Stimulated activated CD4-positive, alpha-beta T cell treated with anti-CD3 and anti-CD28 coated beads, Interleukin-4, amount 100 ng/mL, for 24 hours (primary cell): ENCODE results near the gene EDC4.
"Not testable (repeated sequence)": the region's sequence is repeated elsewhere in the genome, so short reads cannot be mapped to it uniquely, and the experiment has no call there.

Experiments used
- DNase-seq: peaks from one replicate; pipeline ENCODE4 v3.0.0-alpha.2; 2020

The EDC4 gene

DNA sequence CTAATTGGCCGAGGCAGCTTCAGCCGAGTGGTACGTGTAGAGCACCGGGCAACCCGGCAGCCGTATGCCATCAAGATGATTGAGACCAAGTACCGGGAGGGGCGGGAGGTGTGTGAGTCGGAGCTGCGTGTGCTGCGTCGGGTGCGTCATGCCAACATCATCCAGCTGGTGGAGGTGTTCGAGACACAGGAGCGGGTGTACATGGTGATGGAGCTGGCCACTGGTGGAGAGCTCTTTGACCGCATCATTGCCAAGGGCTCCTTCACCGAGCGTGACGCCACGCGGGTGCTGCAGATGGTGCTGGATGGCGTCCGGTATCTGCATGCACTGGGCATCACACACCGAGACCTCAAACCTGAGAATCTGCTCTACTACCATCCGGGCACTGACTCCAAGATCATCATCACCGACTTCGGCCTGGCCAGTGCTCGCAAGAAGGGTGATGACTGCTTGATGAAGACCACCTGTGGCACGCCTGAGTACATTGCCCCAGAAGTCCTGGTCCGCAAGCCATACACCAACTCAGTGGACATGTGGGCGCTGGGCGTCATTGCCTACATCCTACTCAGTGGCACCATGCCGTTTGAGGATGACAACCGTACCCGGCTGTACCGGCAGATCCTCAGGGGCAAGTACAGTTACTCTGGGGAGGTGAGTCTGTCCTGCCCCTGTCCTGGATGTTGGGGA, 36.3 kb downstream of the EDC4 start:
- no peak for DNase-seq

DNA sequence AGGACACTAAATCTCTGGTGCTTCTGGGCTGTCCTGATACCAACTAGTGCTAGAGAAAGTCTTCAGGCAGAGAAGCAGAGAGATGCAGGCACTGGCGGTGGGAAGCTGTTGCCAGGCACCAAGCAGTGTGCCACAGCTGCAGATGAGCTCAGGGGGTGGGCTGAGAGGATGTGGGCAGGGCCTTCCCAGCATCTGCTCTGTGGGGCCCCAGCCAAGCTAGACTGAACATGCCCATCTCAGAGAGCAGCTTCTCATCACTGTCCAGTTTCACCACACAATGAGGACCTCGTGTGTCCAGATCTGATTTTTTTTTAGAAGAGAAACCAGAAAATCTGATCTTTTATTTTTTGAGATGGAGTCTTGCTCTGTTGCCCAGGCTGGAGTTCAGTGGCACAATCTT, 37.3 kb downstream of the EDC4 start:
- DNase-seq: no peak

DNA sequence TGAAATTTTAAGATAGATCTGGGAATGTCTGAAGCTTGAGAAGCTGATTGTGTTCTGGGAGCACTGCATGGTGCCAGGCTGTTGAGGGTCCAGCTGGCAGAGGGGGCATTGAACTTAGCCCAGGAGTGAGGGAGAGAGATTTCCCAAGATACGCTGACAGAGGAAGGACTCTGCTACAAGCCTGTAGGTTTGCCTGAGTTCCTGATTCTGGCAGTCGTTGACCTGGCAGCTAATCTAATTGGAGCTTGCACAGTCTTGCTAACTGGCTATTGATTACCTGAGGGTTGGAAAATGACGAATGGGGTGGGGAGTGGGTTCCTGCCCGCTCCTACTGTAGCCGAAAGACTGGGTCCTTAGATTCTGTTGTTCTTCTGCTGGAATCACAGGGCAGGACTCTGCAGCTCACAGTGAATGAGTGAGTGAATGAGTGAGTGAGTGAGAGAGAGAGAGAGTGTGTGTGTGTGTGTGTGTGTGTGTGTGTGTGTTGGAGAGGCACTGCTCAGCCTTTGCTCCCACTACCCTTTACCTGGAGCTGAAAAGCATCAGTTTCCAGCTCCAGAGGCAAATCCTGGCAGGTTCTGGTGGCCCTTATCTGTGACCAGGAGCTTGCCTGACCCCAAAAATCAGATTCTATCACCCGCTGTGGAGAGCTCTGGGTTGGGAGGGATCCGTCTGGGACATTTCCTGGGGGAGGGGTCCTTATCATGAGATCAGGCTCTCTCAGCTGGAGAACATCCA, 42.1 kb downstream of the EDC4 start:
- no peak for DNase-seq

GRCh38 chr16:67915496-67915769, 42.6 kb downstream of the EDC4 start:
- DNase-seq: not testable (repeated sequence)

DNA sequence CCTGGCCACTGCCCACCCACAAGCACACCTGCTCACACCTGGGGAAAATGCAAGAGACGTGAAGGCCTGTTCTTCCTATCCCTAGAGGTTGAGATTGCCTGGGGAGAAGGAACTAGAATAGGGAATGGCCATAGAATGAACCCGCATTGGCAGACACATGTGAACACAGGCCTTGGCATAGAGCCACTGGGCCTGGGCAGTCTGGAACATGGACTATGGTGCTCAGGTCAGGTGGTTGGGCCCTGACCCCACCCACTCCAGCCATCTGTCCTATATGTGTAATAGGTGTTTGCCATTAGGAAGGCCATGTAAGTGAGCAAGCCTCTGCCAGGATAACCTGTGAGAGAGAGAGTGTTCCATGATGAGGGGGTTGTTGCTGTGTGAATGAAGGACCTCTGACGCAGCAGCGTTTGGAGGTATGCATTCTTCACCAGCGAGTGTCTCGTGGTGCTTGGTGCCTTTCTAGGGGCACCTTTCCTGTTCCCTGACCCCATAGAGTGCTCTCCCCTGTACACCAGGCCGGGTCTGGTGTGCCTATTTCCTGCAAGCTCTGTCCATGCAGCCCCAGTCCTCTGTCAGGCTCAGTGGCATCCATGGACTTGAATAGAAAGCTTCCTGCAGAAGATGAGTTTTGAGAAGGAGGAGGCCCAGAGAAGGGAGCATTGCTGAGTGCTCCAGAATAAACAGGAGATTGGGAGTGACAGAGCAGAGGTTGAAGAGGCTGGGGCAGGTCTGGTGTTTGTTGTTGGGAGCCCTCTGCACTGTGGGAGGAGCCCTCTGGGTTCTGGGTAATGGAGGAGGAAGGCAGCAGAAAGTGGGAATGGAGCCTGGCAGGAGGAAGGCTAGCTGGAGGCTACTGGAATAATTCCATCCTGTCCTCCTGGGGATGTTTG, 43.2 kb downstream of the EDC4 start:
- DNase-seq: no peak

- no peak for DNase-seq
These were observed 44.4 kb downstream of the EDC4 start for GRCh38 chr16:67917140-67917851.

DNA sequence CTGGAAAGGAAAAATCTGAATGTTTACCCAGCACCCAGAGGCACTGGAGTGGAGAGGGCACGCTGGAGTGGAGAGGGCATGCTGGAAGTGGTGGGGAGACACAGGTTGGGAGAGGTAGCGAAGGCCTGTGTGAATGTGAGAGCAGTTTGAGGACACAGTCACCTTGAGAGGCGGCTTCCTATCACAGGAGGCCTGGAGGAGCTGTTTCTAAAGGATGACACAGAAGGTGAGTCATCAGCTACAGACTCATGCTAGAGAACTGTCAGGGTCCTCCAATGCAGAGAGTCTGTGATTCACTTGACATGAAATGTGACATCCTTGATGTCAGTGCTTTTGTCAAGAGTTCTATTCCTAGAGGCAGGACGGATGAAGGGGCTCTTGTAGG, 45.0 kb downstream of the EDC4 start:
- DNase-seq: peak; percentile 71

DNA sequence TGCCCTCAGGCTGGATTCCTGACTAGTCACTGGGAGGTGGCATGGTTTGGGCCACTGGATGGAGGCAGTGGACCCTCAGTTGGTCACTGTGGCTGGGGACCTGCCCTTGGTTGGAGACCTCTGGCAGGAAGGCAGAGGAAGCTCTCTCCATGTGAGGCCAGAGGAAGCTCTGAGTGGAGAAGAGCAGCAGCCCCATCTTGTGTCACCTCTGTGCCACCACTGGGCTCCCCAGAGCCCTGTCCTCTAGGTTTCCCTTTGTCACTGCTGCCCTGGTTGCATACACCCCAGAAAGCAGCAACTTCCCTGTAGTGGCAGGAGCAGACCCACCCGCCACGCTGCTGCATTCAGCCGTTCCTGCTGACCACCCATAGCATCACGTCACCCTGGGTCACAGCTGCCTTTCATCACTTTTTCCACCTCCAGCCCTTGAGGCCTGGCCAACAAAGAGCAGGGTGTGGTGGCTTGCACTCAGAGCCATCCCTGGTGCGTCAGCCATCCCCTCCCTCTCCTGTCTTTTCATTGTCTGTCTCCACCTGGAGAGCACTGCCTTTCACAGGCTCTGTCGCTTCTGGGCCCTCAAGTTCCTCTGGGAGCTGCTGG, 46.9 kb downstream of the EDC4 start:
- DNase-seq: no peak

- no peak for DNase-seq
These were observed 49.4 kb downstream of the EDC4 start for GRCh38 chr16:67922221-67922620.

DNA sequence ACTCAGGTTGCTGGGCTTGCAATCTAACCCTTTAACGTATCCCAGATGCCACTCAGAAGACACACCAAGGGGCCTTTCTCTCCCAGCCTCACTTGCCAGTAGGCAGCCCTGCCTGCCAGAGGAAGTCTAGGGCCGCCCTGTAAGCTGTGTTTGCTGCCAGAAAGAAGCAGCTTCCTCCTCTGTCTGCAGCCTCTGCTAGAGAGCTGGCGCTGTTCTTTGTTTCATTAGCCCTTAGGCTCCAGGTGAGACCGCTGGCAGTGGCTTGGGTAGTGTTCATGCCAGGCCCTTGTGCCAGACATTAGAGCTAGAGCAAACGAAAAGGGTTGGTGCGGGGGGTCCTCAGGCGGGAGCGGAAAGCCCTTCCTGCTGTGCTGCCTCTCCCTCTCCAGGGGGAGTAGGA, 49.9 kb downstream of the EDC4 start:
- DNase-seq: no peak

- no peak for DNase-seq
These were observed 50.7 kb downstream of the EDC4 start for GRCh38 chr16:67923414-67924116.

- DNase-seq: no peak
These were observed 51.5 kb downstream of the EDC4 start for GRCh38 chr16:67924140-67924906.

DNA sequence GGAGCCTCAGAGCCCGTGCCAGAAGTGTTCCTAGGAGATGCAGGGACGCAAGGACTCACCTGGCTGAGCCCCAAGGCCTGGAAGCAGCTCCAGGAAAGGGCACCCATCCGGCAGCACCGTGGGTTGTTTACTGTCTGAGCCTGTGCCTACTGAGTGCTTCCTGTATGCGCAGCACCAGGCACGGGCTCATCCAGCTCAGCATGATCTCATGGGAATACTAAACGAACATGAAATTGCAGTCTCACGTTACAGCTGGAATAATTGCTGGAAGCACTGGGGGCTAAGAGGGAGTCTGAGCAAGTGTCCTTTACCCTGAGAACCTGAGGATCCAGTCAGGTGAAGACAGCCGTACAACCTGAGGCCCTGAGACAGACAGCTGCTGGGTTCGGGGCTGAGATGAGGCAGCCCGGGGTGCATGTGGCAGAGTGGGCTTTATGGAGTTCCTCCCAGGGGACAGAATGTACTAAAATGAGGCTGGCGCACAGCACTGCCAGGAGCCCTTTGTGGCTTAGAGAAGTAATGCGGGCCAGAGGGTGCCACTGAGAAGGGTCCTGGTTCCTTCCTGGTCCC, 53.4 kb downstream of the EDC4 start:
- no peak for DNase-seq

- no peak for DNase-seq
These were observed 54.5 kb downstream of the EDC4 start for GRCh38 chr16:67927131-67927941.

GRCh38 chr16:67928147-67928546, 55.3 kb downstream of the EDC4 start:
- no peak for DNase-seq

GRCh38 chr16:67928561-67929364, 55.9 kb downstream of the EDC4 start:
- peak; percentile 85 for DNase-seq

- no peak for DNase-seq
These were observed 57.3 kb downstream of the EDC4 start for GRCh38 chr16:67930191-67930590.

DNA sequence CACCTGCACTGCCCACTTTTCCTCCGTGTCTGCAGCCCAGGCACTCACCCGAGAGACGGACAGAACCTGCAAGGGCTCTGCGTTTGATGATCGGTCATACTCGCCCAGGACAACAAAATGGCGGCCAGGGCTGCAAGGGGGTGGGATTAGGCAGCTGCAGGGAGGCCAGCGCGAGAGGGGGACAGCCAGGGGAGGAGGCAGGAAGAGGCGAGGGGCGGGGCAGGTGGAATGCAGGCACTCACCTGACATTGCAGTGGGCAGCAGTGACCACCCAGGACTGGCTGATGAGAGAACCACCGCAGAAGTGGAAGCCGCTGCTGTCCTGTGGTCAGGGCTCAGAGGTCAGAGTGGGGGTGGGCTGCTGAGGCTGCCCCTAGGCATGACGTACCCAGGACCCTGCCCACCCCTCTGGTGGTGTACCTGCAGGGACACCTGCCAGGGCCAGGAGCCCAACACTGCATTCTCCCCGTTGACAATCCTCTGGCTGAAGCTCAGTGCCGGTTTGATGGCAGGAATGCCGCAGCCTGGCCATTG, 57.9 kb downstream of the EDC4 start:
- DNase-seq: no peak
